ENCODE results near the gene ADAM11. TPM values are rescaled to one million over a fixed set of nuclear protein-coding genes. Genes with fewer than 3 reads are reported as not detected.

The ADAM11 gene
- total and polyA plus RNA-seq, 2 of the 4 experiments (the other 2 are of a cell fraction): 0.36 to 0.53 TPM

DNA sequence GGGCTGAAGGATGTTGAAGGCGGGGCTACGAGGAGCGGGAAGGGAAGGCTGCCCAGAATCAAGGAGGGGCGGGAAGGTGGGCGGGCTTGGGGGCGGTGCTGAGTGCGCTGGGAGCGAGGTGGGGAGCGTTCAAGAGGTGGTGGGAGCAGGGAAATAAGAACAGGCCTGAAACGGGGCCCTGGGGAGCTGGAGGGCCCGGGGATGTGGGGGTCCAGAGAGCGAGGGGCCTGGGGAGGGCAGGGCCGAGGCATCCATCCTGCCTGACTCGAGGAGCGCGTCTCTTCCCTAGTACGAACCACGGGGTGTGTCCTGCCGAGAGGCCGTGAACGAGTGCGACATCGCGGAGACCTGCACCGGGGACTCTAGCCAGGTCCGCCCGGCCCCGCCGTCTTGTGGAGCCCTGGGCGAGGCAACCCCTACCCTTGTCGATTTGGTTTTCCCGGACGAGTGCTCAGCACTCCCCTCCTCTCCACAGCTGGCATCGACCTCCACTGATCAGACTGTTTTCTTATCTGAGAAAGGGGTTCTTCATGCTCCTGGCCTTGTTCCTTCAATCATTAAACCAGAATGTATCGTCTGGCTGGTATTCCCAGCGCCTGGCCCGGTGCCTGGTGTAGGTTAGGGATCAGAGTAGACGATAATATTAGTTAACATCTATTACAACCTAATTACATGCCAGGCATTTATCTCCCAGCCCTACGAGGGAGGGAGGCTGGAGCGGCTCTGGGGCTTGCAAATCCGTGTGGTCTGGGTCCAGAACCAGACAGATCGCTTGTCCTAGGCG, 17.2 kb downstream of the ADAM11 start:
- H3K27ac ChIP-seq (ENCODE audit: insufficient read depth, low read length): no peak overlapping the region; the same call in 1 of the 2 replicates
- no TSS peak for BruUV-seq (replicated peaks)
- no peak overlapping the region for H3K18ac ChIP-seq (ENCODE audit: low read depth, low read length)
- no peak overlapping the region for H3K56ac ChIP-seq (ENCODE audit: extremely low read depth, insufficient read depth, low read length)
- H2AFZ ChIP-seq (replicated peaks; ENCODE audit: low read length, poor library complexity): peak overlapping the region; percentile 91
- H2BK5ac ChIP-seq (ENCODE audit: low read depth, low read length, poor library complexity, severe bottlenecking): no peak overlapping the region
- peak overlapping the region; percentile 58 for H2AK9ac ChIP-seq (replicated peaks; ENCODE audit: low read depth, low read length, poor library complexity)
- in situ Hi-C loops (cut with MboI; ENCODE audit: low sequenced_read_pairs): no loop called here
- ATAC-seq (ENCODE audit: low read depth) (peak; percentile 21), DNase-seq (no peak)
- H3K14ac ChIP-seq (replicated peaks; ENCODE audit: low read depth, low read length): no peak overlapping the region
- peak overlapping the region; percentile 85 for H3K4me2 ChIP-seq (ENCODE audit: low read depth, low read length)
- no peaks in the 10 kb centered on the region for H3K79me1 ChIP-seq (ENCODE audit: low read depth in 1 of 2, low read length in 2 of 2)
- no peak for TF ChIP-seq FOS (IDR thresholded peaks at IDR 0.05; ENCODE audit: low read depth, low read length)
- TF ChIP-seq MAZ (IDR thresholded peaks at IDR 0.05; ENCODE audit: borderline replicate concordance, low read depth, low read length): peak; percentile 73; the same call in 1 of the 2 replicates
- no peak overlapping the region for H2BK15ac ChIP-seq (ENCODE audit: low read depth, low read length)
- H3K23ac ChIP-seq (ENCODE audit: low read depth, low read length): 0 out of 2 replicates have a peak overlapping the region, but pooled peaks have one; percentile 7
- no peaks in the 10 kb centered on the region for H3K36me3 ChIP-seq (ENCODE audit: control insufficient read depth, insufficient read depth, low read length)
- no peaks in the 10 kb centered on the region; the same call in 1 of the 2 replicates for H4K20me1 ChIP-seq (ENCODE audit: insufficient read depth, low read length)
- ChIA-PET POLR2A (ENCODE audit: unreplicated experiment) (interaction anchor here (0.6 kb wide), 2 partner anchors 114 to 209 kb away, joined by 3 to 7 read pairs; no protein-coding TSS in a partner anchor), CTCF (interaction anchor here (0.5 to 2.2 kb wide), 3 partner anchors 89 to 163 kb away, joined by 5 to 9 read pairs (median 6); no protein-coding TSS in a partner anchor)
- peak overlapping the region in 1 of 2 experiments; percentile 6; a peak in 1 of 4 replicates for H4K8ac ChIP-seq (ENCODE audit: low read depth in 2 of 2, low read length in 2 of 2)
- H3K4me3 ChIP-seq (ENCODE audit: insufficient read depth, low read depth, low read length): peak overlapping the region; percentile 55
- no peaks in the 10 kb centered on the region for H3K9me1 ChIP-seq (ENCODE audit: insufficient read depth, low read length)
- 17% methylated on average over 13 of the region's 43 CpGs; no CpG with 5 or more reads in 1 of the 2 experiments for WGBS, 2 experiments (ENCODE audit: extremely low coverage in 2 of 2, insufficient read length in 1 of 2)
- intact Hi-C loops (cut with micrococcal nuclease): loop anchor here (1.0 to 2.0 kb wide), 3 partner anchors 89 to 243 kb away; no protein-coding TSS in a partner anchor
- no peak overlapping the region for H2BK20ac ChIP-seq (ENCODE audit: low read depth, low read length)
- H3K9ac ChIP-seq (ENCODE audit: low read depth, low read length): peak overlapping the region; percentile 38; the same call in 1 of the 2 replicates
- H4K5ac ChIP-seq (ENCODE audit: low read depth, low read length): no peak overlapping the region
- H3K4ac ChIP-seq (ENCODE audit: low read depth, low read length): no peak overlapping the region
- H4K91ac ChIP-seq (ENCODE audit: insufficient read depth, low read depth, low read length): no peak overlapping the region
- H3K27me3 ChIP-seq (ENCODE audit: control insufficient read depth, insufficient read depth, low read length): peaks cover 9% of the 10 kb centered on the region
- no peaks in the 10 kb centered on the region for H3K9me3 ChIP-seq (ENCODE audit: control insufficient read depth, insufficient read depth, low read length)
- H2AK5ac ChIP-seq (ENCODE audit: low read depth, low read length): peak overlapping the region; percentile 24; the same call in 1 of the 2 replicates
- peaks cover 3% of the 10 kb centered on the region; the same call in 1 of the 2 replicates for H3K4me1 ChIP-seq (ENCODE audit: control insufficient read depth, insufficient read depth, low read length)
- dilution Hi-C loops (cut with HindIII; ENCODE audit: low sequenced_read_pairs, unreplicated experiment): no loop called here
- H2BK120ac ChIP-seq (ENCODE audit: low read depth, low read length): no peak overlapping the region

Data from IMR-90 (cell line).